WERI-Rb-1 (cell line): Measurements from ENCODE around the gene FCRL2.

Source experiments
- DNase-seq: peaks from one replicate; pipeline ENCODE4 v3.0.0-alpha.2; 2020
- H3K27ac ChIP-seq: fragments of 250-450 bp; sonication (Bioruptor Pico); 2 replicates; pipeline ENCODE4 v1.5.1; 2020; ENCODE audit warnings: mild to moderate bottlenecking, moderate library complexity
- H3K27me3 ChIP-seq: fragments of 250-450 bp; sonication (Bioruptor Pico); 2 replicates; pipeline ENCODE4 v1.5.1; 2021; ENCODE audit warnings: mild to moderate bottlenecking, low read depth, moderate library complexity; ENCODE audit not compliant: insufficient read depth, severe bottlenecking
- H3K36me3 ChIP-seq: fragments of 250-450 bp; sonication (Bioruptor Pico); 2 replicates; pipeline ENCODE4 v1.5.1; 2020; ENCODE audit warnings: mild to moderate bottlenecking, moderate library complexity
- H3K4me3 ChIP-seq: 2 replicates; pipeline ENCODE4 v1.5.1; 2011; ENCODE audit warnings: low read depth, mild to moderate bottlenecking, control low read depth, low read length
- H3K9me3 ChIP-seq: fragments of 250-450 bp; sonication (Bioruptor Pico); 2 replicates; pipeline ENCODE4 v1.5.1; 2021; ENCODE audit warnings: mild to moderate bottlenecking, moderate library complexity; ENCODE audit not compliant: severe bottlenecking
- TF ChIP-seq, protein P1 (sequence below): IDR thresholded peaks from 2 replicates; pipeline ENCODE4 v1.5.1; 2011; ENCODE audit warnings: low read depth, mild to moderate bottlenecking, control low read depth, inconsistent platforms, low read length

The FCRL2 gene

DNA sequence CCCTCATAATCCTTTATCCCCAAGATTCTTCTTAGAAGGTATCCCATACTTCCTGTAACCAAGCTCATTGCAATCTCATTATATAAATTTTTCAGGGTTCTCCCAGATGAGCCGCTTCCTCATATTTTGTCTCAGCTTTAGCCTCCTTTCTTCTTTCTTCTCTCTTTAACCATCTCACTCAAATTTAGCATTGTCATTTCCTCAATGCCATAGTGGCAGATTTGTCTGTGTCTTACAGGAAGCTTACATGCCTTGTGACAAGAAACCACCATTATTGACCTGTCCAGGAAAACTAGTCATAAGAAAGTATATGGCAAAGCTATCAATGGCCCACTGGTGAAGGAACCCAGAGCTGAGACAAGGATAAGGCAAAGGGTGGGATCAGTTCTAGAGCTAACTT is 6.0 kb upstream of the FCRL2 start:
- H3K36me3 ChIP-seq: no peaks in the 10 kb centered on the region
- TF ChIP-seq, protein P1, sequence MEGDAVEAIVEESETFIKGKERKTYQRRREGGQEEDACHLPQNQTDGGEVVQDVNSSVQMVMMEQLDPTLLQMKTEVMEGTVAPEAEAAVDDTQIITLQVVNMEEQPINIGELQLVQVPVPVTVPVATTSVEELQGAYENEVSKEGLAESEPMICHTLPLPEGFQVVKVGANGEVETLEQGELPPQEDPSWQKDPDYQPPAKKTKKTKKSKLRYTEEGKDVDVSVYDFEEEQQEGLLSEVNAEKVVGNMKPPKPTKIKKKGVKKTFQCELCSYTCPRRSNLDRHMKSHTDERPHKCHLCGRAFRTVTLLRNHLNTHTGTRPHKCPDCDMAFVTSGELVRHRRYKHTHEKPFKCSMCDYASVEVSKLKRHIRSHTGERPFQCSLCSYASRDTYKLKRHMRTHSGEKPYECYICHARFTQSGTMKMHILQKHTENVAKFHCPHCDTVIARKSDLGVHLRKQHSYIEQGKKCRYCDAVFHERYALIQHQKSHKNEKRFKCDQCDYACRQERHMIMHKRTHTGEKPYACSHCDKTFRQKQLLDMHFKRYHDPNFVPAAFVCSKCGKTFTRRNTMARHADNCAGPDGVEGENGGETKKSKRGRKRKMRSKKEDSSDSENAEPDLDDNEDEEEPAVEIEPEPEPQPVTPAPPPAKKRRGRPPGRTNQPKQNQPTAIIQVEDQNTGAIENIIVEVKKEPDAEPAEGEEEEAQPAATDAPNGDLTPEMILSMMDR: no peak
- peaks cover 45% of the 10 kb centered on the region for H3K27me3 ChIP-seq
- DNase-seq: no peak
- H3K9me3 ChIP-seq: no peaks in the 10 kb centered on the region
- no peak overlapping the region for H3K27ac ChIP-seq
- no peak overlapping the region for H3K4me3 ChIP-seq

DNA sequence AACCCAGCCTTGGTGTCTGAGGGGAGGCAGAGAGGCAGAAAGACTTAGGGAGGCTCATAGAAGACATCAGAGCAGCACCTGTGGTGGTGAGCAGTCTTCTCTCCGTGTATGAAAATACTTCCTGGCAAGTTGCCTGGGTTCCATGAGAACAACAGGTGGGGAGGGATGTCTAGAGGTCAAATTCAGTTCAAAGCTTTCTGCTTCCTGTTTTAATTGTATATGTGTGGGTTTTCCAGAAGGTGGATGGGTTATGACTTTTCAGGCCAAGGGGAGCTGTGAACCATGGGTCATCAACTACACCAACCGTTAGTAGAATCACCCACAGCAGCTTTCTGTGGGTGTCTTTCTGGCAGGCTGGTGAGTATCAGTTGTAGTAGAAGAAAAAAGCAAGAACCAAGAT is 4.1 kb upstream of the FCRL2 start:
- H3K4me3 ChIP-seq: no peak overlapping the region
- no peak for DNase-seq
- peaks cover 36% of the 10 kb centered on the region for H3K27me3 ChIP-seq
- H3K9me3 ChIP-seq: no peaks in the 10 kb centered on the region
- TF ChIP-seq, protein P1: no peak
- no peaks in the 10 kb centered on the region for H3K36me3 ChIP-seq
- H3K27ac ChIP-seq: no peak overlapping the region

DNA sequence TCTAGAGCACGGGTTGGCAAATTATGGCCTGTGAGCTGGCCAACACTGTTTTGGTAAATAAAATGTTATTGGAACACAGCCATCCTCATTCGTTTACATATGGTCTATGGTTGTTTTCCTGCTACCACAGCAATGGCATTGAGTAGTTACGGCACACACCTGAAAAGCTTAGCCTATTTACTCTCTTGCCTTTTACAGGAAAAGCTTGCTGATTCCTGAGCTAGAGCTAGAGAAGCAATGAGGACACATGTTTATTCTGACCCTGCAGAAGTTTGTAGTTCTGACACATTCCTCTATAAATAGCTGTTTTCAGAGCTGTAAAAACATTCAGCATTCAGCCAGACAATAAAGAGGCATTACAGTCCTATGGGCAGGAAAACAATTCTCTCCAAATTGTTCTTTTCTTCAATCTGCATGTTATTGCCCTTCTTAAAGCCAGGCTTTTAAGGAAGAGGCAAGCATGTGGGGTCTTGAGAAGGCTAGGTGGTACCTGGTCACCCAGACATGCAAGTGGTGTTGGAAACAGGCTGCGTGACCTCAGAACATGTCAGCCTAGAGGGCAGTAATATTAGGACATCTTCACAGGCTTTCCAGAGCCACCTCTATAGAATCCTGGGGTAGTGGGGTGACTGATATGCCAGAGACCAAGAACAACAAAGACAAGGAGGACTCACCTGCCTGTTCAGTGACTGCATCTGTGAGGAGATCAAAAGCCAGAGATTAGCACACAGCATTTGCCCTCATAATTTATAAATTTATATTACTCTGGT is 1.6 kb downstream of the FCRL2 start:
- Histone ChIP-seq H3K27me3 (peaks cover 3% of the 10 kb centered on the region), H3K27ac (no peak overlapping the region), H3K36me3 (no peaks in the 10 kb centered on the region), H3K4me3 (no peak overlapping the region), H3K9me3 (no peaks in the 10 kb centered on the region)
- TF ChIP-seq, protein P1: no peak
- DNase-seq: no peak

DNA sequence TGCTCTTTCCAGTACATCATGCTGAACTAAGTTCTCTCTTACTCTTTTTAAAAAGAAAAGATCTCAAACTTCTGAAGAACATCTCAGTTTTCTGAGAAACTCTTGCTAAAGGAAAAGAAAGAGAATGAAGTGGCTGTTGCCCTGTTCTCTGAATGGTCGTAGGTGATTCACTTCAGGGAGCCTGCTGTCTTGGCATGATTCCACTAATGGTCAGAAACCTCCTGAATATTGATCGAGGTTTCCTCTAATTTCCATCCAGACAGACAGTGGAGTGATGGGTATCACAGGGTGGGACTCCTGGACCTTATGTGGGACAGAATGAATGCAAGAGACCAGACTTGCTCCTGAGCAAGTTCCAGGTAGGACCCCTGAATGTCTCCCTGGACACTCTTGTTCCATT is 2.5 kb downstream of the FCRL2 start:
- Histone ChIP-seq H3K27me3 (no peaks in the 10 kb centered on the region), H3K36me3 (no peaks in the 10 kb centered on the region), H3K4me3 (no peak overlapping the region), H3K27ac (no peak overlapping the region), H3K9me3 (no peaks in the 10 kb centered on the region)
- TF ChIP-seq, protein P1: no peak
- no peak for DNase-seq

DNA sequence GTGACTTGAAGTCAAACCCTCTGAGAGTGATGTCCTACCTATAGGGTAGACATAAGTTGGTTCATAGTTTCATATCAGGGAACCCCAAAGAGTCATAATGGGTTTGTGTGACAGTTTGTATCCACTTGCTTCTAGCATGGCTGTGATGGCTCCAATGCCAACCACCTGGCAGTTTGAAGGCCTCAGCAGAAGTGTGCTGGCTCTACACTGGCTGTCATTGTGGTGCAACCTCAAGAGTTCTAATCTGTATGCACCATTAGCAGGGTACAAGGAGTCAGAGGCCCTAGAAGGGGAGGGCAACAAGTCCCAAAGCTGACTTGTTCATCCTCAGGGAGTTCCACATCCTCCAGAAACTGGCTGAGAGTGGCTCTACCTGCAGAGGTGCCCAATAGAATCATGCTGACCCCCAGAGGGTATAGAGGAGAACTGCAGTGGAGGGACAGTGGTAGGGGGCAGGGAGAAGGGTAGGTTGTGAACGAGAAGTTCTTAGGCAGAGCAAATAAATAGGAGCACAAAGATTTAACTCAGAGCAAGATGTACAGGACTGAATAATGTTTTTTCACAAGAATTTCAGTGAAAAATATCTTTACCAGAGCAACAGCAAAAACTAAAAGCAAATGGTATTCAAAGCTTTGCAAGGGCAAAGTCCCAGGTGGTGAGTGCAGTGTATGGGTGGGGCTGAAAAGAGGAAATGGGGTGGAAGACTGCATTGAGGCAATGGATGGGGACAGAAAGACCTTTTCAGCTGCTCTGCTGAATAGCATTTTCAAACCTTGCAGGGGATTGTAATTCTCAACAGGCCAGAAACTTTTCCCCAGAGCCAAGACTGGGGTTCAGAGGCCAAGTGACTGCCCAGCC is 3.2 kb downstream of the FCRL2 start:
- Histone ChIP-seq H3K4me3 (no peak overlapping the region), H3K36me3 (no peaks in the 10 kb centered on the region), H3K9me3 (no peaks in the 10 kb centered on the region), H3K27me3 (no peaks in the 10 kb centered on the region), H3K27ac (no peak overlapping the region)
- peak; percentile 72 for DNase-seq
- TF ChIP-seq, protein P1: peak; percentile 89
